Stimulated activated CD8-positive, alpha-beta memory T cell treated with anti-CD3 and anti-CD28 coated beads, Interleukin-15, amount 100 ng/mL, for 4 hours (primary cell): ENCODE measurements around the gene XKR8.
"Not testable (repeated sequence)": the region's sequence is repeated elsewhere in the genome, so short reads cannot be mapped to it uniquely, and the experiment has no call there.

Experiments used
- DNase-seq, 2 donors: peaks; one replicate each; pipeline ENCODE4 v3.0.0-alpha.2; 2020; ENCODE audit warnings: low read depth in 2 of 2

Gene XKR8

GRCh38 chr1:27992276-27992675 lies 32.5 kb downstream of the XKR8 start:
- DNase-seq, result peak in 1 of 2 donors; percentile 18

- no peak for DNase-seq
Measured at GRCh38 chr1:27993241-27993640, 33.5 kb downstream of the XKR8 start.

GRCh38 chr1:27994060-27994459 lies 34.3 kb downstream of the XKR8 start:
- no peak for DNase-seq

- DNase-seq, result not testable (repeated sequence)
Measured at GRCh38 chr1:27994526-27994925, 34.8 kb downstream of the XKR8 start.

GRCh38 chr1:27999055-27999454 lies 39.3 kb downstream of the XKR8 start:
- no peak for DNase-seq

- no peak for DNase-seq
Measured at GRCh38 chr1:28002600-28002999, 42.8 kb downstream of the XKR8 start.

GRCh38 chr1:28003117-28003516 lies 43.3 kb downstream of the XKR8 start:
- DNase-seq, result not testable (repeated sequence)

GRCh38 chr1:28010969-28011368 lies 51.2 kb downstream of the XKR8 start:
- DNase-seq, result no peak
